ENCODE measurements around the gene USP17L10.
"Not testable (repeated sequence)": the region's sequence is repeated elsewhere in the genome, so short reads cannot be mapped to it uniquely, and the experiment has no call there.

Gene USP17L10

GRCh38 chr4:9247953-9248680, 37.7 kb downstream of the USP17L10 start, which contains the start of gene USP17L18:
Gene USP17L18 (plus strand): TSS chr4:9248630. CDS start chr4:9248630, 0 bp downstream.
- not testable (repeated sequence) for H3K9ac ChIP-seq (ENCODE audit: low read depth, low read length); H3K4me1 ChIP-seq (ENCODE audit: control insufficient read depth, insufficient read depth, low read length); H3K27me3 ChIP-seq (ENCODE audit: control insufficient read depth, insufficient read depth, low read length); H3K4me3 ChIP-seq (ENCODE audit: low read depth, low read length); H3K9me3 ChIP-seq (ENCODE audit: control insufficient read depth, insufficient read depth, low read length); H3K36me3 ChIP-seq (ENCODE audit: control insufficient read depth, insufficient read depth, low read length); H3K27ac ChIP-seq (ENCODE audit: low read depth, low read length)

- not testable (repeated sequence) for H3K4me1 ChIP-seq (ENCODE audit: control insufficient read depth, insufficient read depth, low read length); H3K4me3 ChIP-seq (ENCODE audit: low read depth, low read length); H3K27ac ChIP-seq (ENCODE audit: low read depth, low read length); H3K9me3 ChIP-seq (ENCODE audit: control insufficient read depth, insufficient read depth, low read length); H3K36me3 ChIP-seq (ENCODE audit: control insufficient read depth, insufficient read depth, low read length); H3K9ac ChIP-seq (ENCODE audit: low read depth, low read length); H3K27me3 ChIP-seq (ENCODE audit: control insufficient read depth, insufficient read depth, low read length)
Observed at GRCh38 chr4:9253078-9253477, 42.6 kb downstream of the USP17L10 start, which contains the start of gene USP17L19. Gene USP17L19 (plus strand): TSS chr4:9253378. CDS start chr4:9253378, 0 bp downstream.

GRCh38 chr4:9257824-9258223, 47.4 kb downstream of the USP17L10 start, which contains the start of gene USP17L20:
Gene USP17L20 (plus strand): TSS chr4:9258124. CDS start chr4:9258124, 0 bp downstream.
- not testable (repeated sequence) for H3K4me3 ChIP-seq (ENCODE audit: low read depth, low read length); H3K9me3 ChIP-seq (ENCODE audit: control insufficient read depth, insufficient read depth, low read length); H3K9ac ChIP-seq (ENCODE audit: low read depth, low read length); H3K27ac ChIP-seq (ENCODE audit: low read depth, low read length); H3K4me1 ChIP-seq (ENCODE audit: control insufficient read depth, insufficient read depth, low read length); H3K36me3 ChIP-seq (ENCODE audit: control insufficient read depth, insufficient read depth, low read length); H3K27me3 ChIP-seq (ENCODE audit: control insufficient read depth, insufficient read depth, low read length)

Measured in HUES48 (cell line).